Measurements from ENCODE around the gene KRTDAP.
A peak's percentile ranks its signal among the peaks of the same experiment; 100 is the strongest.
"Not testable (repeated sequence)": the region's sequence is repeated elsewhere in the genome, so short reads cannot be mapped to it uniquely, and the experiment has no call there.

Gene KRTDAP

GRCh38 chr19:35471946-35472345 lies 18.3 kb downstream of the KRTDAP start:
- Histone ChIP-seq H3K27ac (replicated peaks) (no peak overlapping the region), H3K4me3 (replicated peaks; ENCODE audit: insufficient read depth, low read length) (no peak overlapping the region), H3K27me3 (ENCODE audit: insufficient read depth, poor library complexity, severe bottlenecking) (no peaks in the 10 kb centered on the region)
- TF ChIP-seq REST (IDR thresholded peaks at IDR 0.05; ENCODE audit: insufficient replicate concordance, low read depth) = no peak
- no peak for TF ChIP-seq POLR2AphosphoS5 (IDR thresholded peaks at IDR 0.05; ENCODE audit: low read depth)
- TF ChIP-seq SPI1 (IDR thresholded peaks at IDR 0.05; ENCODE audit: borderline replicate concordance, low read depth) = no peak
- no peak for TF ChIP-seq CTCF (IDR thresholded peaks at IDR 0.05; ENCODE audit: insufficient read depth, low read length)
- TF ChIP-seq GABPA (IDR thresholded peaks at IDR 0.05; ENCODE audit: low read depth) = no peak
- no peak for DNase-seq (ENCODE audit: low read depth in 1 of 2, low spot score in 1 of 2)

- not testable (repeated sequence) for H3K4me3 ChIP-seq (replicated peaks; ENCODE audit: insufficient read depth, low read length); H3K27ac ChIP-seq (replicated peaks); H3K27me3 ChIP-seq (ENCODE audit: insufficient read depth, poor library complexity, severe bottlenecking); DNase-seq (ENCODE audit: low read depth in 1 of 2, low spot score in 1 of 2)
Measured at GRCh38 chr19:35471075-35471474, 19.2 kb downstream of the KRTDAP start.

GRCh38 chr19:35470128-35470527 lies 20.1 kb downstream of the KRTDAP start:
- H3K27ac ChIP-seq (replicated peaks) = no peak overlapping the region
- H3K4me3 ChIP-seq (replicated peaks; ENCODE audit: insufficient read depth, low read length) = no peak overlapping the region
- no peaks in the 10 kb centered on the region for H3K27me3 ChIP-seq (ENCODE audit: insufficient read depth, poor library complexity, severe bottlenecking)
- no peak for DNase-seq (ENCODE audit: low read depth in 1 of 2, low spot score in 1 of 2)
- TF ChIP-seq POLR2AphosphoS5 (IDR thresholded peaks at IDR 0.05; ENCODE audit: low read depth) (no peak), SPI1 (IDR thresholded peaks at IDR 0.05; ENCODE audit: borderline replicate concordance, low read depth) (peak; percentile 4; the same call in 1 of the 2 replicates)

GRCh38 chr19:35468637-35469036 lies 21.6 kb downstream of the KRTDAP start:
- DNase-seq (ENCODE audit: low read depth in 1 of 2, low spot score in 1 of 2) = peak in 1 of 2 experiments; percentile 73
- no peaks in the 10 kb centered on the region for H3K27me3 ChIP-seq (ENCODE audit: insufficient read depth, poor library complexity, severe bottlenecking)
- TF ChIP-seq POLR2AphosphoS5 (IDR thresholded peaks at IDR 0.05; ENCODE audit: low read depth) = no peak
- no peak for TF ChIP-seq GABPA (IDR thresholded peaks at IDR 0.05; ENCODE audit: low read depth)
- no peak for TF ChIP-seq SPI1 (IDR thresholded peaks at IDR 0.05; ENCODE audit: borderline replicate concordance, low read depth)
- no peak for TF ChIP-seq REST (IDR thresholded peaks at IDR 0.05; ENCODE audit: insufficient replicate concordance, low read depth)
- peak; percentile 77 for TF ChIP-seq CTCF (IDR thresholded peaks at IDR 0.05; ENCODE audit: insufficient read depth, low read length)
- no peak overlapping the region for H3K4me3 ChIP-seq (replicated peaks; ENCODE audit: insufficient read depth, low read length)
- no peak overlapping the region for H3K27ac ChIP-seq (replicated peaks)

- Histone ChIP-seq H3K27me3 (ENCODE audit: insufficient read depth, poor library complexity, severe bottlenecking) (no peaks in the 10 kb centered on the region), H3K27ac (replicated peaks) (no peak overlapping the region), H3K4me3 (replicated peaks; ENCODE audit: insufficient read depth, low read length) (no peak overlapping the region)
- no peak for DNase-seq (ENCODE audit: low read depth in 1 of 2, low spot score in 1 of 2)
- TF ChIP-seq SPI1 (IDR thresholded peaks at IDR 0.05; ENCODE audit: borderline replicate concordance, low read depth) (no peak), CTCF (IDR thresholded peaks at IDR 0.05; ENCODE audit: insufficient read depth, low read length) (no peak), POLR2AphosphoS5 (IDR thresholded peaks at IDR 0.05; ENCODE audit: low read depth) (no peak), GABPA (IDR thresholded peaks at IDR 0.05; ENCODE audit: low read depth) (no peak), REST (IDR thresholded peaks at IDR 0.05; ENCODE audit: insufficient replicate concordance, low read depth) (no peak)
Measured at GRCh38 chr19:35466259-35466658, 24.0 kb downstream of the KRTDAP start.

GRCh38 chr19:35462956-35463355 lies 27.3 kb downstream of the KRTDAP start:
- not testable (repeated sequence) for H3K27me3 ChIP-seq (ENCODE audit: insufficient read depth, poor library complexity, severe bottlenecking); H3K4me3 ChIP-seq (replicated peaks; ENCODE audit: insufficient read depth, low read length); DNase-seq (ENCODE audit: low read depth in 1 of 2, low spot score in 1 of 2)
- peak overlapping the region; percentile 43; the same call in 1 of the 2 replicates for H3K27ac ChIP-seq (replicated peaks)
